ENCODE data around the gene AK8.

GRCh38 chr9:132832171-132832881 is 45.8 kb downstream of the AK8 start:
- TF ChIP-seq, protein P1, sequence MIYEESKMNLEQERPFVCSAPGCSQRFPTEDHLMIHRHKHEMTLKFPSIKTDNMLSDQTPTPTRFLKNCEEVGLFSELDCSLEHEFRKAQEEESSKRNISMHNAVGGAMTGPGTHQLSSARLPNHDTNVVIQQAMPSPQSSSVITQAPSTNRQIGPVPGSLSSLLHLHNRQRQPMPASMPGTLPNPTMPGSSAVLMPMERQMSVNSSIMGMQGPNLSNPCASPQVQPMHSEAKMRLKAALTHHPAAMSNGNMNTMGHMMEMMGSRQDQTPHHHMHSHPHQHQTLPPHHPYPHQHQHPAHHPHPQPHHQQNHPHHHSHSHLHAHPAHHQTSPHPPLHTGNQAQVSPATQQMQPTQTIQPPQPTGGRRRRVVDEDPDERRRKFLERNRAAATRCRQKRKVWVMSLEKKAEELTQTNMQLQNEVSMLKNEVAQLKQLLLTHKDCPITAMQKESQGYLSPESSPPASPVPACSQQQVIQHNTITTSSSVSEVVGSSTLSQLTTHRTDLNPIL (CRISPR knock-in tag; IDR thresholded peaks at IDR 0.05; ENCODE audit: low read depth): no peak
- TF ChIP-seq TCF4 (CRISPR knock-in tag; IDR thresholded peaks at IDR 0.05; ENCODE audit: borderline replicate concordance) (no peak), ZNF8 (CRISPR knock-in tag; IDR thresholded peaks at IDR 0.05) (no peak), ZNF70 (CRISPR knock-in tag; IDR thresholded peaks at IDR 0.05) (no peak)
- TF ChIP-seq, protein P2, sequence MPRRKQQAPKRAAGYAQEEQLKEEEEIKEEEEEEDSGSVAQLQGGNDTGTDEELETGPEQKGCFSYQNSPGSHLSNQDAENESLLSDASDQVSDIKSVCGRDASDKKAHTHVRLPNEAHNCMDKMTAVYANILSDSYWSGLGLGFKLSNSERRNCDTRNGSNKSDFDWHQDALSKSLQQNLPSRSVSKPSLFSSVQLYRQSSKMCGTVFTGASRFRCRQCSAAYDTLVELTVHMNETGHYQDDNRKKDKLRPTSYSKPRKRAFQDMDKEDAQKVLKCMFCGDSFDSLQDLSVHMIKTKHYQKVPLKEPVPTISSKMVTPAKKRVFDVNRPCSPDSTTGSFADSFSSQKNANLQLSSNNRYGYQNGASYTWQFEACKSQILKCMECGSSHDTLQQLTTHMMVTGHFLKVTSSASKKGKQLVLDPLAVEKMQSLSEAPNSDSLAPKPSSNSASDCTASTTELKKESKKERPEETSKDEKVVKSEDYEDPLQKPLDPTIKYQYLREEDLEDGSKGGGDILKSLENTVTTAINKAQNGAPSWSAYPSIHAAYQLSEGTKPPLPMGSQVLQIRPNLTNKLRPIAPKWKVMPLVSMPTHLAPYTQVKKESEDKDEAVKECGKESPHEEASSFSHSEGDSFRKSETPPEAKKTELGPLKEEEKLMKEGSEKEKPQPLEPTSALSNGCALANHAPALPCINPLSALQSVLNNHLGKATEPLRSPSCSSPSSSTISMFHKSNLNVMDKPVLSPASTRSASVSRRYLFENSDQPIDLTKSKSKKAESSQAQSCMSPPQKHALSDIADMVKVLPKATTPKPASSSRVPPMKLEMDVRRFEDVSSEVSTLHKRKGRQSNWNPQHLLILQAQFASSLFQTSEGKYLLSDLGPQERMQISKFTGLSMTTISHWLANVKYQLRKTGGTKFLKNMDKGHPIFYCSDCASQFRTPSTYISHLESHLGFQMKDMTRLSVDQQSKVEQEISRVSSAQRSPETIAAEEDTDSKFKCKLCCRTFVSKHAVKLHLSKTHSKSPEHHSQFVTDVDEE (CRISPR knock-in tag; IDR thresholded peaks at IDR 0.05): no peak

All from SK-N-SH treated with all-trans-retinoic acid at 6 μM for 48 hours (cell line).